ENCODE results near the gene SLC2A14.
"Not testable (repeated sequence)": the region's sequence is repeated elsewhere in the genome, so short reads cannot be mapped to it uniquely, and the experiment has no call there.

Gene SLC2A14

DNA sequence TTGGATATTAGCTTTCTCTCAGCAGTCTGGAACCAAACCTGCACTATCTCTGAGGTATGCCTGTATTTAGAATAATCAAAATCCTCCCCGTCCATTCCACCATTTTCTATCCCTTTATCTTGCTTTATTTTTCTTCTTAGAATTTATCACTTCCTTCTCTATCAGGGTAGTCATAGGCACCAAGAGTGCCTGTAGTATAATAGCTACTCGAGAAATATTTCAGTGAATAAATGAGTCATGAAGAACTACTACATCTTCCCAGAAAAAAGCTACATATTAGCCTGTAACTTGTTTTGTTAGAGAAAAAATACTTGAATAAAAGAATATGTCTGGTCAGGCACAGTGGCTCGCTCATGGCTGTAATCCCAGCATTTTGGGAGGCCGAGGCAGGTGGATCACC, 4.3 kb downstream of the SLC2A14 start:
- DNase-seq = no peak

DNA sequence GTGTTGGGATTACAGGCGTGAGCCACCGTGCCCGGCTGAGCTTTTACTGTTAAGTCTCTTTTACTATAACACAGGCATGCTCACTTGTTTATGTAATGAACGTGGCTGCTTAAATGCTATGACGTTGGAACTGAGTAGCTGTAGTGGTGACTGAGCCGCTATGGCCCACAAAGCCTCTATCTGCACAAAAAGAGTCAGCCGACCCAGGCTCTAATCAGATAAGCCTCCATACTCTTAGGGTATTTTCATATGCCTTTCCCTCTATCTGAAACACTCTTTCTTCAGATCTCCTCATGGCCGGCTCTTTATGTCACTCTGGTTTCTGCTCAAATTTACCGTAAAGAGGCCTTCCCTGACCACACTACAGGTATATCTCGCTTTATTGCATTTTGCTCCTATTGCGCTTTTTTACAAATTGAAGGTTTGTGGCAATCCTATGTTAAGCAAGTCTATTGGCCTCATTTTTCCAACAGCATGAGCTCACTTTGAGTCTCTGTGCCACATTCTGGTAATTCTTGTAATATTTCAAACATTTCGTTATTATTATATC, 8.0 kb downstream of the SLC2A14 start:
- DNase-seq = no peak

DNA sequence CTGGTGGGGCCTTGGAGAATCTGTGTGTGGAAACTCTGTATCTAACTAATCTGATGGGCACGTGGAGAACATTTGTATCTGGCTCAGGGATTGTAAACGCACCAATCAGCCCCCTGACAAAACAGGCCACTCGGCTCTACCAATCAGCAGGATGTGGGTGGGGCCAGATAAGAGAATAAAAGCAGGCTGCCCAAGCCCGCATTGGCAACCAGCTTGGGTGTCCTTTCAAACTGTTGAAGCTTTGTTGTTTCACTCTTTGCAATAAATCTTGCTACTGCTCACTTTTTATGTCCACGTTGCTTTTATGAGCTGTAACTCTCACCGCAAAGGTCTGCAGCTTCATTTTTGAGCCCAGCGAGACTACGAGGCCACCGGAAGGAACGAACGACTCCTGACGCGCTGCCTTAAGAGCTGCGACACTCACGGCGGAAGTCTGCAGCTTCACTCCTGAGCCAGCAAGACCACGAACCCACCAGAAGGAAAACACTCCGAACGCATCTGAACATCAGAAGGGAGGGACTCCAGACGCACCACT, 9.8 kb downstream of the SLC2A14 start:
- DNase-seq = peak in 1 of 2 experiments; percentile 6

DNA sequence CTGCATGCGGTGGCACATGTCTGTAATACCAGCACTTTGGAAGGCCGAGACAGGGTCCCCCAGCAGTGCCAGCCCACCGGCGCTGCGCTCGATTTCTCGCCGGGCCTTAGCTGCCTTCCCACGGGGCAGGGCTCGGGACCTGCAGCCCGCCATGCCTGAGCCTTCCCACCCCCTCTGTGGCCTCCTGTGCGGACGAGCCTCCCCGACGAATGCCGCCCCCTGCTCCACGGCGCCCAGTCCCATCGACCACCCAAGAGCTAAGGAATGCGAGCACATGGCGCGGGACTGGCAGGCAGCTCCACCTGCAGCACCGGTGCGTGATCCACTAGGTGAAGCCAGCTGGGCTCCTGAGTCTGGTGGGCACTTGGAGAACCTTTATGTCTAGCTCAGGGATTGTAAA, 10.4 kb downstream of the SLC2A14 start:
- not testable (repeated sequence) for DNase-seq

DNA sequence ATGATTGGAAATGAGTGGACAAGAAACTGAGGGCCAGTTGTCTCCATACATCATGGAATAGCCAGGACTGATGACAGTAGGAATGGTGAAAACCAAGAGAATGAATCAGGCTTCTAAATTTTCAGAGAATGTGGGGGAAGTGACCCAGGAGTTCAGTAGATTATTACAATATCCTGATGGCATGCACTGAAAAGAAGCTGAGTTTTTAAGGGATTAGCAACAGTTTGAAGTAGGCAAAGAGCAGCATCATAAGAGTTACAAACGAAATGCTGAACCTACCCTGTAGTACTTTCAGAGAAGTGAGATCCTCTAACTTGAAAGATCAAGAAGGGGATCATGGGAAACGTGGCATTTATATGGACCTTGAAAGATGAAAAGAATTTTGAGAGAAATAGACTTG, 13.2 kb downstream of the SLC2A14 start:
- DNase-seq = no peak

DNA sequence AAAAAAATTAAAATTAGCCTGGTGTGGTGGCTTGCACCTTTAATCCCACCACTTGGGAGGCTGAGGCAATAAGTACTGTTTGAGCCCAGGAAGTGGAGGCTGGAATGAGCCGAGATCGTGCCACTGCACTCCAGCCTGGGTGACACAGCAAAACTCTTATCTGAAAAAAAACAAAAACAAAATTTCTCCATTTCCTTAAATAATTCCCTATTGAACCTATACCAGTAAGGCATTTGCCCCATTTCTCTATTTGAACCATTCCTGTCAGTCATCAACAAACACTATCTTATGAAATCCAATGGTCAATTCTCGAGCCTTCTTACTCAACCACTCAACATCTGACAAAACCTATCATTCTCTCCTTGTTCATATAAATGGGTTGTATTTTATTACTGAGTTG, 14.7 kb downstream of the SLC2A14 start:
- DNase-seq = no peak

DNA sequence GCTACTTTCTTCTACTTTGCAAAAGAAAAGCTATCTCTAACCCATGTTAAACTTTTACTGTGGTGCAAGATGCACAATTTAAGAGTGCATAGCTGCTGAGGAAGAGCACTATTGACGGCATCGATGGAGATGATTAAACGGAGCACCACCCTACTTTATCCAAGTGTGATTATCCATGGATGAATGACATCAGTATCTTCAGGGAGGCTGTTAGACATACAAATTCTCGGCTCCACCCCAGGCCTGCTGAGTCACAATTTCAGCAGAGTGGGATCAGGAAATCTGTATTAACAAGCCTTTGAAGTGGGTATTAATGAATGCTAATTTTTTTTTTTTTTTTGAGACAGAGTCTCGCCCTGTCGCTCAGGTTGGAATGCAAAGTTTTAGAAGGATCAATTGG, 16.2 kb downstream of the SLC2A14 start:
- no peak for DNase-seq

DNA sequence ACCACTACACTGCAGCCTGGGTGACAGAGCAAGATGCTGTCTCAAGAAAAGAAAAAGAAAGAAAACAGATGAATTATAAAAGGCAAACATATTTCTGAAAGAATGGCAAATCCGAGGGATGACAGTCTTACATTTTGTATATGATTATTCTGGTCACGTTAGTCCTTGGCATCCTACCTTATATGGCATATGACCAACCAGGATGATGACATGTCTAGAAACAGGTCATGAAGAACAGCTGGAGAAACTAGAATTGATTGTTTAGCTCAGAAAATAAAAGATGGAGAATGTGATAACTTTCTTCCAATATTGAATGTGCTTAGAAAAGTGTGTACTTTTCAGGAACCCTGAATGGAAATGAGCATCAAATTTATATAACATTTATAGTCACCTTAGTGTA, 19.2 kb downstream of the SLC2A14 start:
- DNase-seq = no peak

DNA sequence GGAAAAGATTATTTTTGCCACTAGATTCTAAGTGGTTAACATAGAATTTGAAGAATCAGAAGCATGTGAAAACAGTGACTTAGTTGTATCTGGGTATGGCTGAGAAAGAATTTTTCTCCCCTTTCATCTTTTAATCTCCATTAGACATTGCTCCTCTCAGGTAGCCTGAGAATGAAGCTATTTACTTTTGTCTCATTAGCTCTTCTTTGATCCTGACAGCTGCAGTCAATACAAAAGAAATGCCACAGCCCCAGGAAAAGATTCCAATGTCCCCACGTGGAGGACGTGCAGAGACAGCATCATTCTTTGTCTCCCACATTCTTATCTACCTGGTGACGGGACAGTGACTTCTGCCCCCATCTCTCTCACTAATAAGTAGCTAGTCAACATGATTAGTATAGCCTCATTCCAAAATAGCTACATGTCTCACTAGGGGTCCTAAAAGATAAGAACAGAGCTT, 21.1 kb downstream of the SLC2A14 start:
- DNase-seq = not testable (repeated sequence)

DNA sequence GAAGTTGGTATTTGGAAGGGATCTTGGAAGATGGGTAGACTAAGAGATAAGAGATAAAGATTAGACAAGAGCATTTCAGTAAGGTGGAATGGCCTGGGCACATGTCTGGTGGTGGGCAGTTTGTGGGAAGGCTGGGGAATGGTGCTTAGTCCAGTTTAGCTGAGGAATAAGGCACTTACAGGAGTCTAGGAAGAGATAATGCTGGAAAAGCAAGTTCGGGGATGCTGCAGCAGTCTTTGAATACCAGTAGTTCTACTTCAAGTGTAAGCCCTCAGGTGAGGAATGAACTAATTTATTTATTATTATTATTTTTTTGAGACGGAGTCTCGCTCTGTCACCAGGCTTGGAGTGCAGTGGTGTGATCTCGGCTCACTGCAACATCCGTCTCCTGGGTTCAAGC, 22.6 kb downstream of the SLC2A14 start:
- not testable (repeated sequence) for DNase-seq

DNA sequence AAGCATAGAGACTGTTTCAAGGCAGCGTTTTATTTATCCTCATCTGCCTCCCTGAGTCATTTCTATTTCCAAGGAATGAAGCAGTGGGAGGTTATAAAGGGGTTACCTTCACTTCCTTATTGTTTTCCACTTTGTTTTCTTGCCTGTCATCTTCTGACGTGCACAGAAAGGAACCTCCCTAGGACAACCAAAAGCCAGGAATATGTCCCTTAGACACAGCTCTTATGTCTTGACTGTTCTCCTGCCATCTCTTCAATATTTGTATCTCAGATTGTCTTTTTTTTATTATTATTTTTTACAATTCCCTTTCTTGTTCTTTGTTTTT, 24.7 kb downstream of the SLC2A14 start:
- DNase-seq = not testable (repeated sequence)

DNA sequence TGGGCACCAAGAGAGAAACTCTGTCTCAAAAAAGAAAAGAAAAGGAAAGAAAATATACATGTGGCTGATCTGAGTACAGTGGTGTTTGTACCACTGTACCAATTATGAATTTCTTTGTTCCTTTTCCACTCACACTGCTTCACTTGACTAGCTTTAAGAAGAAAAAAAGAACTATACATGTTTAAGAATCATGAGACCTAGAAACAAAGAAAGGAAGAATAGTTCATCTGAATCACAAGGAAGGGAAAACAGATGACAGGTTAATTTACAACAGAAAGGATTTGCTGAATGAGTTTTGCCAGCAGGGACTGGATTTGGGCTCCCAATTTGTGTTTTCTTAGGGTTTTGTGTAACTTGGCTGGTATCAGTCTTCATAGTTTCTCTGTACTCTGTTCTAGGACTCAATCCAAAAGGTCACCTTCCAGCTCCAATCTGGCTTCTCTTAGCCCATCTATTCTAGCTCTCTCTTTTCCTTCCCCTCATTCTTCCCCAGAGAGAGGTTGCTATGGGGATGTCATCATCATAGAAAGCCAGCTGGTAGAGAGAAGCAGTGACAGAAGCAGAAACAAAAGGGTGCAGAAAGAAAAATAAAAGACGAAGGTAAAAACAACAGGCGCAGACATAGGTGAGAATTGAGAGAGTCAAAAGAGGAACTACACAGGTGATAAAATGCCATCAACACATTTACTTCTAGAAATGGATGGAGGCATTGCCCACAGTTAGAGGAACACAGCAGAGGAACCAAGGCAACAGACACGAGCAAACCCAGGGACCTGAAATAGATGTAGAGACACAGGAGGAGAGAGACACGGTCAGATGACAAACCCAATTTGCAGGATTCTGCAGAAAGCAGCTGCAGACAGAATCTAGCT, 25.3 kb downstream of the SLC2A14 start:
- DNase-seq = not testable (repeated sequence)

DNA sequence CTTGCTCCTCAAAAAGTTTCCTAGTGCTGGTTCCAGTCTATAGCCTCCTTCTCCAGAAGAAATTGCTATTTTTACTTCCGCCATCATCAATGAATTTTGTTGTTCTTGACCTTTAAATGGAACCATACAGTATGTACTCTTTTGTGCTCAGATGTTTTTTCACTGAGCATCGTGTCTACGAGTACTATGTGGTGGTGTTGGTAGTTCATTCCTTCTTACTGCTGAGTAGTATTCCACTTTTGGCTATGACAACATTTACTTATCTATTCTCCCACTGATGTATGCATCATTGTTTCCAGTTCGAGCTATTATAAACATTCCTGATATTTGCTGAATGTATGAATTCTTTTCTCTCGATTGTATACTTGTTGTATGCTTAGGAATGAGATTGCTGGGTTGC, 28.6 kb downstream of the SLC2A14 start:
- no peak for DNase-seq

DNA sequence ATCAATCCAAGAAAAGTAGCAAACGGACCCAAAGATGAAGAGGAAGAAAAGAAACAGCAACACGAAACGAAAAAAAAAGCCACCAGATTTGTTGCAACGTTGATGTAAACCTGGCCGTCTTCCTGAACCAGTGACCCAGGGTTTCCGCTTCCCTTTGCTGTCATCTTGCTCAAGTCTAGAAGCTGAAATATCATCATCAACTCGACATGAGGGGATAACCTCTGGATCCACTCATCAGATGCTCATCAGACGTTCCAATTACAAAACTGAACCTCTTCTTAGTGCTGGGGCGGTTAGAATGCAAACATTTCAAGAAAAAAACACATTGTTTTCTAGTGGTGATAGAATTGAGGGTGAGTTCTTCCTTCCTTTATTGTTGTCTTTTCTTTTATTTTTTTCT, 29.1 kb downstream of the SLC2A14 start:
- DNase-seq = not testable (repeated sequence)

DNA sequence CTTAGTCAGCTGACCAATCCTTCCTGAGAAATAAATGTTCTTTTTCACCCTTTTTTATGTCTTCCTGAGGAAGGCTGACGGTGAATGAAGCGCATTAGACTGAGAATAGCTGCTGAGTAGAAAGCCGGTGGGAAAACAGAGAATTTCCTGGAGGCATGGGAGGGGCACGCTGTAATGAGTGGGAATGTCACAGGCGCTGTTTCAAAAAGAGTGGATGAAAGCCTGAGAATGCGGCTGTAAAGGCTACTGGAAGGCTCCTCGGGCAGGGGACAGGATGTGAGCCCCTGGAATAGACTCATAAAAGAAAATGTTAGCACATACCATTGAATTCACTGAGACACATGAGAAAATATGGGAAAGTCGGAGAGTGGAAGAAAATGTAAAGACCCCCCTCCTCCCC, 29.6 kb downstream of the SLC2A14 start:
- not testable (repeated sequence) for DNase-seq

DNA sequence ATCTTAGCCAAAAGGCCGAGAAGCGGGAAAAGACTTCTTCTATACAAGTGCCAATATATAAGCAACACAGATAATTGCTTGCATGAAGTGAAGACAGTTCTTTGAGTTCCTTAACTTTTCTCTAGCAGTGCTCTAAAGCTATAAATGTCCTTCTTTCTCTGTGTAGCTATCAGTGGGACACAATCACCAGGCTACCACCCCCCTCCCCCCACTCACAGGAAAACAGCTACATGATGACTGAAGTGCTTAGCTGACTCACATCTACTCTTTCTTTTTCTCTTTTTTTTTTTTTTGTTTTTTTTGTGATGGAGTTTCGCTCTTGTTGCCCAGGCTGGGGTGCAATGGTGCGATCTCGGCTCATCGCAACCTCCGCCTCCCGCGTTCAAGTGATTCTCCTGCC, 30.3 kb downstream of the SLC2A14 start:
- not testable (repeated sequence) for DNase-seq

DNA sequence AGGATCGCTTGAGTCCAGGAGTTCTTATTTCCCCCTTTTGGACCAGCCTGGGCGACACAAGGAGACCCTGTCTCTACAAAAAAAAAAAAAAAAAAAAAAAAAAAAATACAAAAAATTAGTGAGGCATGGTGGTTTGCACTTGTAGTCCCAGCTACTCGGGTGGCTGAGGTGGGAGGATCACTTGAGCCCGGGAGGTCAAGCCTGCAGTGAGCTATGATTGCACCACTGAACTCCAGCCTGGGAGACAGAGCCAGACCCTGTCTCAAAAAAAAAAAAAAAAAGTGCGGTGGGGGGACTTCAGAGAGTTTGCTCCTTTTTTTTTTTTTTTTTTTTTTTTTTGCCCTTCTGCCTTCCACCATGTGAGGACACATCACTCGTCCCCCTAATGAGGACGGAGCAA, 32.9 kb downstream of the SLC2A14 start:
- DNase-seq = not testable (repeated sequence)

DNA sequence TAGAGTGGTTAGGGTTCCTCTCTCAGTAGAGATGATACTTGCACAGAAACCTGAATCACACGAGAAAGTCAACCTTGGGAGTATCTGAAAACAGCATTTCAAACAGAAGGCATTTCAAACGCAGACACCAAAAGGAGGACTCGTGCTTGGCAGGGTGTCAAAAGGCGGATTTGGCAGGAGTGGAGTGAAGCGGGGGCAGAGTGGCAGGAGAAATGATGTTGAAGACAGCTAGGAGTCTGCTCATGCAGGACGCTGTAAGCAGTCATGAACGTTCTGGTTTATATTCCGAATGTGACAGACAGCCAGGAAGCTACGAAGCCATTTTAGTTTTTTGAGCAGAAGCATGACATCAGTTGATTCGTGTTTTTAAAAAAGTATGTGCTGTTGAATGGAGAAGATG, 33.5 kb downstream of the SLC2A14 start:
- DNase-seq = not testable (repeated sequence)

DNA sequence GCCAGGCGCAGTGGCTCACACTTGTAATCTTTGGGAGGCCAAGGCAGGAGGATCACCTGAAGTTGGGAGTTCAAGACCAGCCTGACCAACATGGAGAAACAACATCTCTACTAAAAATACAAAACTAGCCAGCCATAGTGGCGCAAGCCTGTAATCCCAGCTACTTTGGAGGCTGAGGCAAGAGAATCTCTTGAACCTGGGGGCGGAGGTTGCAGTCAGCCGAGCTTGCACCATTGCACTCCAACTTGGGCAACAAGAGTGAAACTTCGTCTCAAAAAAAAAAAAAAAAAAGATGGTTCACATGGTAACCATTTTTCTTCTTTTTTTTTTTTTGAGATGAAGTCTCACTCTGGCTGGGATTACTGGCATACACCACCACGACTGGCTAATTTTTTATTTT, 35.3 kb downstream of the SLC2A14 start:
- DNase-seq = no peak

DNA sequence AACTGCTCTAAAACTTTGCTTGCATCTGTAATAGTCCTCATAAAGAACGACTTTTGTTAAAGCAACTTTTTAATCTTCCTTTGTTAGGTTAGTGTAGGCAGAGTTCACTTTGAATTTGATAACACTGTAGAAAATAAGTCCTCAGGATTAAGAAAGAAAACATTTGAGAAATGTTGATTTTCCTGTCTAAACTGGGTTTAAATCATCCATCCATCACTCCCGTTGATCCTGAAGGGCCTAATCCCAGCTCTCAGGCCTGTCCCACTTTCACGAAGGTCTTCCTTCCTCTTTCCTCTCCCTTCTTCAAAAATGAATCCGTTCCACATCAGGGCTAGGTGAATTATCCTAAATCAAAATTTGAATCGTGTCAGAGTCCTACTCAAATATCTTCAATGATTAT, 36.9 kb downstream of the SLC2A14 start:
- no peak for DNase-seq

DNA sequence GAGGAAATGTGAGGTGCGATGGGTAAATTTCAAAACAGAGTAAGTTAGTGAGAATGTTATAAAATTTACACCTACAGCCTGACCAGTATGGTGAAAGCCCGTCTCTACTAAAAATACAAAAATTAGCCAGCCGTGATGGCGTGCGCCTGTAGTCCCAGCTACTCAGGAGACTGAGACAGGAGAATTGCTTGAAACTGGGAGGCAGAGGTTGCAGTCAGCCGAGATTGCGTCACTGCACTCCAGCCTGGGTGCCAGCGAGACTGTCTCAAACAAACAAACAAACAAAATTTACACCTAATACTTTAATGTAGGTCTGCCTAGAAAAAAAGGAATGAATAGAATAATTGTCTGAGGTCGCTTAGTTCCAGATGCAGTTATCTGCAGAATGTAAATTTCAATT, 37.6 kb downstream of the SLC2A14 start:
- no peak for DNase-seq

DNA sequence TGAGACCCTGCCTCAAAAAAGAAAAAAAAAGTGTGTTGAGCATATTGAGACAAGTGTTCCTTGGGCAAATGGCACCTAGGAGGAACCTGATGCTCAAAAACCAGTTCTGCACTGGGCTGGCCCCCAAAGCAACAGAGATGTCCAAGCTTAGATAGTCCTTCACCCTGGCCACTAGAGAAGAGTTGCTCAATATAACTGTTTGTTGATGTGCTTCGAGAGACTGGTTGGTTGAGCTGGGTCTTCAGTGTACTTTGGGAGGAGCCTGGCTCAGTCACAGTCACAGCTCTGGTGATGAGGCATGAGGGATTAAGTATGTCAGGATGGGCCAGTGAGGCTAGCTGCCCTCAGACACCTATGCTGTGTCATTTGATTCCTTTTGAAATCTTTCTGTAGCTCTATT, 38.0 kb downstream of the SLC2A14 start:
- no peak for DNase-seq

DNA sequence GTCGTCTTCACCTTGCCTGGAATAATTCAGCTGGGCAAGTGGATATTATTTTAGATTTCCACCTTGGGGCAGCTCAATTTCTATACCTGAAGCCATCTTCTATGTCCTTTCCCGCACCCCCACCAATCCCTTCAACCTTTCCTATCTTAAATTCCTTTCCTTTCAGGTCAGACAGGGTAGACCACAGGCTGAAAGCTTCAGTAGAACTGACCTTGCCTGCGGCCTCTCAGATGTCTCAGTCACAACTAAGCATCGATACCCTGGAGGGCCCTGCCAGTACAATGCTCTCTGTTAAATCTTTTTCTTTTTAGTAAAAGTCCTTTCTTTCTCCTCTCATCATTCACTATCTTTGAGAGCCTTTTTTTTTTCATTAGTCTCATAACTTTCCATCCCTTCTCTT, 38.9 kb downstream of the SLC2A14 start:
- no peak for DNase-seq

DNA sequence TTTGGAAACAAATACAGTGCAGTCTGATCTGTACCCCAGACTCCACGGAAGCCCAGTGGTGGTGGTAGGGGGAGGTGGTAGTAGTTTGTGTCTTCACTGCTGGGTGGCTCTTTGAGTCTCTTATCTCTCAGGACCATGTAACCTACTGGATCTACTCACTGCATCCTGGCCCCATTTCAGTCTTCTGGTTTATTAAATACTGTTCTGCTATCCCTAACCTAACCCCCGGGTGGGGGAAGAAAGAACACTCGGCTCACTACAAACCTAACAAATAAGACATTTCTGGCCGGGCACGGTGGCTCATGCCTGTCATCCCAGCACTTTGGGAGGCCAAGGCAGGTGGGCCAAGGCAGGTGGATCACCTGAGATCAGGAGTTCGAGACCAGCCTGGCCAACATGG, 39.5 kb downstream of the SLC2A14 start:
- not testable (repeated sequence) for DNase-seq

All from activated CD4-positive, alpha-beta T cell treated with anti-CD3 and anti-CD28 coated beads, Interleukin-2, amount 50 U/mL, for 4 hours (primary cell).